GM18868 (cell line): ENCODE results near the gene SPEF2.

Experiments
- ATAC-seq: cut with Tn5 transposase; IDR thresholded peaks from one replicate; pipeline ENCODE4 v1.9.1; 2021; ENCODE audit warnings: mild to moderate bottlenecking, moderate library complexity; ENCODE audit not compliant: unreplicated experiment

Gene SPEF2

DNA sequence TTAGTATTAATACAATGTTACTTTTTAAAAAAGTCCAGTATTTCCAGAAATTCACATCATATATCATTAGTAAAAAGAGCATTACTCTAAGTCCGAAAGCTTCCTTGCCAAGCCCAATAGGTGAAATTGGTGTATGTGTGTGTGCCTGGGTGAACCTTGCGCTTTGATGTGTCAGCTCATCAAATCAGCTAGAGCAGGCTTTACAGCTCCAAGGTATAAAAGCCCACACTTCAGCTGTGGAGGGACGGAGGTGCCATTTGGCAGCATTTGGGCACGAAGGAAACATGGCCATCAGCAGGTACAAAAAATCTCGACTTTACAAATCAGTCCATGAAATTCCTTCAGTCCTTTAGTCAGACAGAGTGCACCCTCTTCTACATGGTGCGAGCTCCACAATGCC, 162.6 kb downstream of the SPEF2 start:
- no peak for ATAC-seq

DNA sequence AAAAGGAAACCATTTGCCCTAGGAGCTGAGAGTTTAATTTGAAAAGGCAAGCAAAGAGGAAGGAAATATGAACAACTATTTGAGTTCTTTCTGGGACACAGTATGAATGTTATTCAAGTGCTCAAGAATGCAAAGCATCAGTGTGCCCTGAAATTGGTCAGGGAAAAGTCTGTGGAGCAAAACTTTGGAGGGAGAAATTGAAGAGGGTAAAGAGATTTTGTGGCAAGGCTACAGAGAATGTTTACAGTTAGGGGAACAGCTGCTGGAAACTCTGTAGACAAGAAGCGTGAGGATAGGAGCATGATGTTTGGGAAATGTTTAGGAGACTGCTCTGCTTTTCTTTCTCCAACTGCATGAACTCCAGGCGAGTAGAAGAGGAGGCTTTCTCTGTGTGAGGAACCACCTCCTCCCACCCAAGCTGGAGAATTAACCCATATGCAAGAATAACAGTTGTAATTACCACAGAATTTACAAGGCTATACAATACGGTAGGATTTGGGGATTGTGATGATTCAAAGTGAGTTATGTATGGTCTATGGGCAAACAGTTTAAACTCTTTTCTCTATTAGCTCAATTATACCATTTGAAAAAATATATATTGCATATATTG, 163.6 kb downstream of the SPEF2 start:
- no peak for ATAC-seq

- no peak for ATAC-seq
Observed at GRCh38 chr5:35783551-35783950, 165.9 kb downstream of the SPEF2 start.

DNA sequence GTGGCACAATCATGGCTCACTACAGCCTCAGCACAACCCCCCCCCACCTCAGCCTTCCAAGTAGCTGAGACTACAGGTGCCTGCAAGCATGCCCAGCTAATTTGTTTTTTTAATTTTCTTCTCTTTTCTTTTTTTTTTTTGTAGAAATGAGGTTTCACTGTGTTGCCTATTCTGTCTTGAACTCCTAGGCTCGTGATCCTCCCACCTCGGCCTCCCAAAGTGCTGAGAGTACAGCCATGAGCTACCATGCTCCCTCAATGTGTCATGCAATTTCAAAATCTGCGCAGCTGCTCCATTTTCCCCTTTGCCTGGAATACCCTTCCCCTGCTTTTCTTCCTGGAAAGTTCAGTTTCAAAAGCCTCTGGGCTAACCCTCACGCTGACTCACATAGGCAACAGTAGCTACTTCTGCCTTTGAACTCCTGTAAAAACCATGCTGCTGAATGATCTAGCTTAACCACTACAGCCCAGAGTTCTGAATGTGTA, 168.0 kb downstream of the SPEF2 start:
- no peak for ATAC-seq

DNA sequence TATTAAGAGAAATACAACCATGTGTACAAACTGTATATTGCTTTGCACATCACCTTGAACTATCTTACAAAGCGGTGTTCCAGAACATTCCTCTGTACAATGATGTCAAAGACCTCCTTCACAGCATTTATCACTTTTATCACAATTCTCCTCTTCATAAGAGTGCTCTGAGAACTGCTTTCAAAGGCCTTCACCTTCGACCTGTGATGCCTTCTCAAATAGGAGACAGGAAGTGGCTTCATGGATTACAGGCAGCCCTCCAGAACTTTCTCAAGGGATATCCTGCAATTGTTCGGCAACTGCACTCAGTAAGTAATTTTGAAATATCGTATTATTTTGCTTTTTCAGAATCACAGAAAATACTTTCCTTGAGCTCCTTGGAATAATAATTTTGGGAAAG, 171.1 kb downstream of the SPEF2 start:
- no peak for ATAC-seq

GRCh38 chr5:35789732-35790456, 172.2 kb downstream of the SPEF2 start:
- ATAC-seq, result no peak

- no peak for ATAC-seq
Observed at GRCh38 chr5:35790457-35790822, 172.8 kb downstream of the SPEF2 start.

DNA sequence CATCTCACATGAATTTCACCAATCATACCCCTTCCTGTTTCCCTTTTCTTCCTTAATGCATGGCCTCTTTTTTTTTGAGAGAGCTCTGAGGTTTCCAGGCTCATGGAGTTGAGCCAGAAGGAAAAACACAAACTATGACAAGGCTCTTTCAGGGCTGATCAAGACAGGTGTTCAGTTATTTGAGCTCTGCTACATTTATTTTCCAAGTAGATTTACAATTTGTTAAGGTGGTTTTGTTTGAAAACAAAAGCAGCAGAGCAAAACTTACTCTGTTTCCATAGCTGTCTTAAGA, 176.6 kb downstream of the SPEF2 start:
- ATAC-seq, result no peak

DNA sequence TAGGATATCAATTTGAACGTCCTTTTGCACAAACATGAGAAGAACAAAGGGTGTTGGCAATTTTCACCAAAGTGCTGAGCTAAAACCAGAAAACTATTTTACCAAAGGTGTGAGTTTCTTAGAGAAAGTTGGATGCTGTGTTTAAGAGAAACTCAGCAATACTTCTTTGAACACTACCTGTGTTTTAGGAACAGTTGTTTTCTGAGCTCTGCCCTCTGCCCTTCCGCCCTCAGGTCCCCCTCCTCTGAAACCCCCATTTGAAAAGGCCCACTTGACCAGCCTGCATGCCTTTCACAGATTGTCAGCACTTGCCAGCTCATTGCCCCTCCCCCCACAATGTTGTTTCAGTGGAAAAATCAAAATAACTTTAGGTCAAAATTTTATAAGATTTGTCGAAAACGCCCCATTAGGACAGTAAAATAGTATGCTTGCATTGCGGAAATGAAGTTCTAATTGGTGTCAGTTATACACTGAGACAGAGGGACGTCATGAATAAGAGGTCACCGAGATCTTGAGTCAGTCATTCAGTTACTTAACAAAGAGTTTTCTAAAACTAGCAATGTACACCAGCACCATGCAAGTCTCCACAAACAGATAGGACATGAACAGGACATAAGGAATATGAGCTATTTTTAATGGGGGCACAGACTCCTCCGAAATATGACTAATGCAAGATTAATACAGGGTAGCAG, 177.2 kb downstream of the SPEF2 start:
- no peak for ATAC-seq

- ATAC-seq, result no peak
Observed at GRCh38 chr5:35799181-35799580, 181.5 kb downstream of the SPEF2 start.

DNA sequence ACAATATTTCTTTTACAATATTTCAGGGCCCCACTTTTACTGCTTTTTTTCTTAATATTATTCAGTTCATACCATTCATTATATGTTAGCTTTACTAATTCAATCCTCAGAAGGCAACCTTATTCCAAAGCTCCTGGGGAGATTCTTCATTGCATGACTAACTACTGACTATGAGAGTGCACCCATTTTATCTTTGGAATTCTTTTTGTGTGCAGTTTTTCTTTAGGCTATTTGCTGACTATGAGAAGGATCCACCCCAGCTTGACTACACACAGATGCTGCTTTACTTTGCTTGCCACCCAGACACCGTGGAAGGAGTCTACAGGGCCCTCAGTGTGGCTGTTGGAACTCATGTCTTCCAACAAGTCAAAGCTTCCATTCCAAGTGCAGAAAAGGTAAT, 182.1 kb downstream of the SPEF2 start:
- ATAC-seq, result no peak

DNA sequence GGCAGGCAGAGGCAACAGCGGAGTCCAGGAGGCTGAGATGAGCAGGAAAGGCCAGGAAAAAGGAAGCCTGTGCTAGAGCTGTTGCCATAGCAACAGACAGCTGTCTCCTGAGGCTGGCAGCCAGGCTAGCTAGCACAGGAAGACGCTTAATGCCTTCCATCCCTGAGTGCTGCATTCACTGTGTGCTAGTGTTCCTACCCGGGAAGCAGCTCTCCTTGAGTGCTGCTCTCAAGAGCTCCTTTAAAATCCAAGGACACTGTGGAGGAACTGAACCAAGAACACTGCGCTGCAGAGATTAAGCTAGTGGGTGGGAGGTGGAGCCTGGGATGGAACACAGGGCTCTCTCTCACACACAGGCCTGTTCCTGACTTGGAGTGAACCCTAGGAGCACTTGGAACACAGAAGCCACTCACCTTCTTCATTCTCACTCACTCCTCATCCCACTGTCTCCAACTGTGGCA, 185.6 kb downstream of the SPEF2 start:
- no peak for ATAC-seq

DNA sequence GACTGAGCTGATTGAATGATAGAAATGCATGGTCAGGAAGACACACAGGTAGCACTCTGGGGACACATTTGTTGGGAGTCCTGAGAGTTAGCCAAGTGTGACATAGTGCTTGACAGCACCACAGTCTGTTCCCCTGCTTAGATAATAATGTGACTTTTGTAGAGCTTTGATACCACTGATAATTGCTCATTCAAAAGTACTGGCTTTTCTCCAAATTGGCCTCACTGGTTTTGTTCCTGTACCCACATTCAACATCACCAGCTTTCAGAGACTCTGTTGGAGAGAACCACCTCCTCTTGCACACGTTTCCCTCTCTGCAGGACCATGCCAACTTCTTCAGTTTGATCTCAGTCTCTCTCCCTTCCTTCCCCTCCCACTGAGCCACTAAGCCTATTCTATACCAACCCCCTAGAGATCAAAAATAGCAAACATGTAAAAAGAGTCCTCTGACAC, 186.6 kb downstream of the SPEF2 start:
- no peak for ATAC-seq

DNA sequence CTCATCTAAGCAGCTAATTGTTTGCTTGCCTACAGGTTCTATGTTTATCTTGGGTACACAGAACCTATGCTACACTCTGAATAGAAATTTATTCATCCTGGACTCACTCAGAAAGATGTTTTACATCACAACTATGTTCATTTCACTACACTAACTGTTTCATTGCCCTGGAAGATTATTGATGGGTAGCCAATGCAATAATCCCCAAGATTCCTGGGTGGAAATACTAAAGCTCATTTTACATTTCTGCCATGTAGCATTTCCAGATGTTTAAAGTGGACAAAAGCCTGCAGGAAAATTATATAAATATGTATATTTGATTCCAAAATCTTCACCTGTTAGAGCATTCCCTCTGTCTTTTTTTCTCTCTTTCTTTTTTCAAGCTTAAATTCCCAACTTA, 187.2 kb downstream of the SPEF2 start:
- no peak for ATAC-seq

GRCh38 chr5:35810601-35811000, 192.9 kb downstream of the SPEF2 start:
- no peak for ATAC-seq

- ATAC-seq, result no peak
Observed at GRCh38 chr5:35811108-35811741, 193.6 kb downstream of the SPEF2 start.

- no peak for ATAC-seq
Observed at GRCh38 chr5:35813521-35813920, 195.9 kb downstream of the SPEF2 start.

DNA sequence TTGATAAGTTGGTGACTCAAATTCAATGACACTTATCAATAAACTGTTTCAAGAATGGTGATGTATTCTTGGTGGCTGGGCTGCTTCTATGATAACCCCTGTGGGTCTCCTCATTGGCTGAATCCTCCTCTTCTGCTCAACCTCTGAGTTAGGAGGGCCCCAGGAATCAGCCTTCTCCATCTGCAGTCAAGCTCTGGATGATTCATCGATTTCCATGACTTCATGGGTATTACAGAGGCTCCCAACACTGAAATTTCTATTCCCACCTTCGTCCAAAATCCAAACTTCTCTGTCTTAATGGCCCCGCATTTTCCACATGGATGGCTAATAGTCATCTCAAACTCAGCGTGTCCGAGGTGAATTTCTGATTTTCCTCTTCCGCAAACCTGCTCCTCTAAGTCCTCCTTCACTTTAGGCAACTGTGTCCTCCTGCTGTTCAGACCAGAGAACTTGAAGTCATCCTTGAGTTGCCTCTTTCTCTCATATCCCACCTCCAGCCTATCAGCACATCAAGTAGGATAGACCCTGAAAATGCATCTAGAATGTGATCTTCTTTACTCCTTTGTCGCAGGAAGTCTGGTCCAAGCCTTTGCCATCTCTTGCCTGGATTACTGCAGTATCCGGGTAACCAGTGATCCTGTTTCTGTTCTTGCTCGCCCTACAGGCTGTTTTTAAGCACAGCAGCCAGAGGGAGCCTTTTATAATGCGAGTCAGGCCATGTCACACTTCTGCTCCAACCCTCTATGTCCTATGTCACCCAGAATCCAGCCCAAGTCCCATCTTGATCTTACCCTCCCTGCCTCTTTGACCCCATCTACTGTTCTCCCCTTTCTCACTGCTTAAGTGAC, 197.7 kb downstream of the SPEF2 start:
- ATAC-seq, result peak; percentile 66

DNA sequence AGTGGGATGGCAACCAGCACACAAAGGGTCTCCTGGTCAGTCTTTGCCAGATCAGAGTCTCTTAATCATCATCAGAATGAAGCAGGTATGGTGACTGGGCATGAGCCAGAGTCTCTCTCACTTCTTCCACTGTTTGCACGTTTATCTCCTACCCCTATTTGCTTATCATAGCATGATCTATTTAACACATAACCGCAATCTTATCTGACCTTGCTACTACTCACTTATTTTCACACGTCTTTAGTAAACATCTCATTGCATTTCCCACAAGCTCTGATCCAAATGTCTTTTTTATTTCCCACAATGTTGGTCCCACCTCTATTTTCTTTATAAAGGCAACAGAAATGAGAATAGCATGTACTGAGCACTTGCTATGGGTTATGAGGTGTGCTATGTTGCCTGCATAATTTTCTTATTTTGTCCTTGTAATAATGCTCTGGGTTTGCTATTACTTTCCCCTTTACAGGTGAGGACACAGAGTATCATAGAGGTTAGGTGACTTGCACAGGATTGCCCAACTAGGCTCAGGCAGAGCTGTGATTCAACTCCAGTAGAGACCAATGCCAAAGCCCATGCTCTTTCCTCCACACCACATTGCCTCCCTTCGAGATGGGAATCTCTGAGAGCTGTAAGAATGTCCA, 199.3 kb downstream of the SPEF2 start:
- no peak for ATAC-seq

DNA sequence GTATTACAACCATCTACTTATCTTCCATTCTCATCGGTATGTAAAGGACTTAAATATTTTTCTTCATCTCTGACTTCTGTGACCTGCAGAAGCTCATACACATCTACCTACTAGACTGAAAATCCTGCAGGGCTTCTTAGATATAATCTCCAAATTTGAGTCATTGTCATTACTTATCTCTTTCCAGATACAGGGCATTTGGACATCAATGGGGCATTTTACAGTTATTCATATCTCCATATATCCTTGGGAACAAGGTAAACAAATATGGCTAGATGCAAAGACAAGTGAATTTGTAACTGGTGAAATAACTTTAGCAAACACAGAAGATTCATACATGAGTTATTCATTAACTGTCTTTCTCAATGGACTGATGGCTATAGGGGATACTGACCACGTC, 201.4 kb downstream of the SPEF2 start:
- no peak for ATAC-seq
